ENCODE results near the gene SOAT1.

Gene SOAT1

GRCh38 chr1:179288977-179289376 is 4.6 kb upstream of the SOAT1 start:
- H3K4me1 ChIP-seq (ENCODE audit: control insufficient read depth, low read length): peaks cover 6% of the 10 kb centered on the region
- no peaks in the 10 kb centered on the region for H3K9me3 ChIP-seq (ENCODE audit: control insufficient read depth, insufficient read depth, low read length)
- no peaks in the 10 kb centered on the region for H4K20me1 ChIP-seq (ENCODE audit: control insufficient read depth, insufficient read depth, low read depth, low read length)
- H3K4me3 ChIP-seq (ENCODE audit: low read length): no peak overlapping the region
- peaks cover 3% of the 10 kb centered on the region for H3K79me2 ChIP-seq (ENCODE audit: control insufficient read depth, low read length)
- H3K4me2 ChIP-seq (ENCODE audit: low read length): no peak overlapping the region
- H3K27ac ChIP-seq (ENCODE audit: low read depth, low read length): no peak overlapping the region
- H3F3A ChIP-seq (ENCODE audit: control insufficient read depth, insufficient read depth): no peaks in the 10 kb centered on the region
- no peaks in the 10 kb centered on the region for H3K36me3 ChIP-seq (ENCODE audit: control insufficient read depth, low read length)
- no peaks in the 10 kb centered on the region for H3K27me3 ChIP-seq (ENCODE audit: control insufficient read depth, low read length)
- TF ChIP-seq CTCF (IDR thresholded peaks at IDR 0.05; ENCODE audit: low read depth, low read length, poor library complexity, severe bottlenecking): no peak
- TF ChIP-seq EZH2phosphoT487 (IDR thresholded peaks at IDR 0.05; ENCODE audit: borderline replicate concordance, low read length): no peak
- H3K9me2 ChIP-seq (replicated peaks; ENCODE audit: control insufficient read depth, low read length): no peaks in the 10 kb centered on the region

- no peaks in the 10 kb centered on the region for H3K27me3 ChIP-seq (ENCODE audit: control insufficient read depth, low read length)
- no peaks in the 10 kb centered on the region for H3K9me2 ChIP-seq (replicated peaks; ENCODE audit: control insufficient read depth, low read length)
- H3K36me3 ChIP-seq (ENCODE audit: control insufficient read depth, low read length): peaks cover 6% of the 10 kb centered on the region
- peak overlapping the region; percentile 79 for H3K4me2 ChIP-seq (ENCODE audit: low read length)
- peaks cover 8% of the 10 kb centered on the region; the same call in 1 of the 2 replicates for H4K20me1 ChIP-seq (ENCODE audit: control insufficient read depth, insufficient read depth, low read depth, low read length)
- H3F3A ChIP-seq (ENCODE audit: control insufficient read depth, insufficient read depth): no peaks in the 10 kb centered on the region
- peaks cover 62% of the 10 kb centered on the region for H3K79me2 ChIP-seq (ENCODE audit: control insufficient read depth, low read length)
- TF ChIP-seq CTCF (IDR thresholded peaks at IDR 0.05; ENCODE audit: low read depth, low read length, poor library complexity, severe bottlenecking) (no peak), EZH2phosphoT487 (IDR thresholded peaks at IDR 0.05; ENCODE audit: borderline replicate concordance, low read length) (no peak)
- peaks cover 48% of the 10 kb centered on the region for H3K4me1 ChIP-seq (ENCODE audit: control insufficient read depth, low read length)
- H3K9me3 ChIP-seq (ENCODE audit: control insufficient read depth, insufficient read depth, low read length): no peaks in the 10 kb centered on the region
- H3K27ac ChIP-seq (ENCODE audit: low read depth, low read length): no peak overlapping the region
- peak overlapping the region; percentile 96 for H3K4me3 ChIP-seq (ENCODE audit: low read length)
These were observed 1.7 kb downstream of the SOAT1 start for GRCh38 chr1:179295164-179295755.

- no peak overlapping the region for H3K27ac ChIP-seq (ENCODE audit: low read depth, low read length)
- no peaks in the 10 kb centered on the region for H3K27me3 ChIP-seq (ENCODE audit: control insufficient read depth, low read length)
- H3K4me2 ChIP-seq (ENCODE audit: low read length): peak overlapping the region; percentile 27
- peaks cover 6% of the 10 kb centered on the region for H3K36me3 ChIP-seq (ENCODE audit: control insufficient read depth, low read length)
- H3K9me3 ChIP-seq (ENCODE audit: control insufficient read depth, insufficient read depth, low read length): no peaks in the 10 kb centered on the region
- no peaks in the 10 kb centered on the region for H3K9me2 ChIP-seq (replicated peaks; ENCODE audit: control insufficient read depth, low read length)
- H4K20me1 ChIP-seq (ENCODE audit: control insufficient read depth, insufficient read depth, low read depth, low read length): peaks cover 8% of the 10 kb centered on the region; the same call in 1 of the 2 replicates
- H3F3A ChIP-seq (ENCODE audit: control insufficient read depth, insufficient read depth): no peaks in the 10 kb centered on the region
- TF ChIP-seq EZH2phosphoT487 (IDR thresholded peaks at IDR 0.05; ENCODE audit: borderline replicate concordance, low read length) (no peak), CTCF (IDR thresholded peaks at IDR 0.05; ENCODE audit: low read depth, low read length, poor library complexity, severe bottlenecking) (no peak)
- H3K79me2 ChIP-seq (ENCODE audit: control insufficient read depth, low read length): peaks cover 72% of the 10 kb centered on the region
- peaks cover 48% of the 10 kb centered on the region for H3K4me1 ChIP-seq (ENCODE audit: control insufficient read depth, low read length)
- H3K4me3 ChIP-seq (ENCODE audit: low read length): no peak overlapping the region
These were observed 2.9 kb downstream of the SOAT1 start for GRCh38 chr1:179296356-179297104.
